ENCODE results near the gene CCL14.
"Not testable (repeated sequence)": the region's sequence is repeated elsewhere in the genome, so short reads cannot be mapped to it uniquely, and the experiment has no call there.

CCL14 gene

GRCh38 chr17:35986643-35987042, at the start of gene CCL14:
TSS of gene CCL14 (minus strand) at chr17:35986729. CDS start at chr17:35986649, 80 bp downstream.
- no peak for DNase-seq (ENCODE audit: low read depth)

GRCh38 chr17:36036235-36036634, 49.7 kb upstream of the CCL14 start:
- DNase-seq (ENCODE audit: low read depth): no peak

GRCh38 chr17:36034127-36034526, 47.6 kb upstream of the CCL14 start:
- DNase-seq (ENCODE audit: low read depth): no peak

- DNase-seq (ENCODE audit: low read depth): no peak
Observed at GRCh38 chr17:36030956-36031355, 44.4 kb upstream of the CCL14 start.

- DNase-seq (ENCODE audit: low read depth): no peak
Observed at GRCh38 chr17:36027761-36028160, 41.2 kb upstream of the CCL14 start.

- no peak for DNase-seq (ENCODE audit: low read depth)
Observed at GRCh38 chr17:36024106-36024869, 37.8 kb upstream of the CCL14 start.

- no peak for DNase-seq (ENCODE audit: low read depth)
Observed at GRCh38 chr17:36019423-36019822, 32.9 kb upstream of the CCL14 start.

GRCh38 chr17:36017799-36018198, 31.3 kb upstream of the CCL14 start, which contains the start of gene CCL23:
TSS of gene CCL23 (minus strand) at chr17:36017972. CDS start at chr17:36017897, 75 bp downstream.
- DNase-seq (ENCODE audit: low read depth): no peak

GRCh38 chr17:36016555-36016954, 30.0 kb upstream of the CCL14 start:
- no peak for DNase-seq (ENCODE audit: low read depth)

- not testable (repeated sequence) for DNase-seq (ENCODE audit: low read depth)
Observed at GRCh38 chr17:36015895-36016294, 29.4 kb upstream of the CCL14 start.

GRCh38 chr17:36014946-36015345, 28.4 kb upstream of the CCL14 start:
- no peak for DNase-seq (ENCODE audit: low read depth)

GRCh38 chr17:36011201-36011600, 24.7 kb upstream of the CCL14 start:
- no peak for DNase-seq (ENCODE audit: low read depth)

- DNase-seq (ENCODE audit: low read depth): no peak
Observed at GRCh38 chr17:36008998-36009665, 22.6 kb upstream of the CCL14 start.

- no peak for DNase-seq (ENCODE audit: low read depth)
Observed at GRCh38 chr17:36004594-36005108, 18.1 kb upstream of the CCL14 start.

GRCh38 chr17:36002631-36003030, 16.1 kb upstream of the CCL14 start:
- DNase-seq (ENCODE audit: low read depth): no peak

- DNase-seq (ENCODE audit: low read depth): no peak
Observed at GRCh38 chr17:36001862-36002603, 15.5 kb upstream of the CCL14 start.

GRCh38 chr17:36001110-36001771, 14.7 kb upstream of the CCL14 start, which contains the start of gene CCL15:
TSS of gene CCL15 (minus strand) at chr17:36001553. CDS start at chr17:36001492, 61 bp downstream.
- no peak for DNase-seq (ENCODE audit: low read depth)

- DNase-seq (ENCODE audit: low read depth): no peak
Observed at GRCh38 chr17:36000732-36001109, 14.2 kb upstream of the CCL14 start.

- DNase-seq (ENCODE audit: low read depth): no peak
Observed at GRCh38 chr17:35998756-35999155, 12.2 kb upstream of the CCL14 start.

- DNase-seq (ENCODE audit: low read depth): no peak
Observed at GRCh38 chr17:35998018-35998545, 11.6 kb upstream of the CCL14 start.

GRCh38 chr17:35995346-35995745, 8.8 kb upstream of the CCL14 start:
- not testable (repeated sequence) for DNase-seq (ENCODE audit: low read depth)

GRCh38 chr17:35991075-35991474, 4.5 kb upstream of the CCL14 start:
- no peak for DNase-seq (ENCODE audit: low read depth)
